H1 (cell line): ENCODE measurements around the gene KDF1. TPM values are rescaled to one million over a fixed set of nuclear protein-coding genes. Genes with fewer than 3 reads are reported as not detected.
A peak's percentile ranks its signal among the peaks of the same experiment; 100 is the strongest.

Experiments used
- CHD7 ChIP-seq: fragments of 300-600 bp; sonication (generic); IDR thresholded peaks from 2 replicates; pipeline ENCODE4 v1.7.1; 2012; ENCODE audit warnings: low read length, moderate library complexity, mild to moderate bottlenecking, inconsistent platforms; ENCODE audit not compliant: insufficient replicate concordance
- CTCF ChIP-seq, 3 experiments: IDR thresholded peaks; 1 replicate in 2 of 3; 2 replicates in 1 of 3; pipeline versions ENCODE4 v1.5.1 to v1.6.1; 2011; ENCODE audit warnings: low read length in 3 of 3, mild to moderate bottlenecking in 3 of 3, inconsistent platforms in 2 of 3, low read depth in 1 of 3, moderate library complexity in 1 of 3; ENCODE audit not compliant: insufficient read depth in 1 of 3; ENCODE audit errors: control extremely low read depth in 1 of 3
- GABPA ChIP-seq: IDR thresholded peaks from 2 replicates; pipeline ENCODE4 v1.6.1; 2011; ENCODE audit warnings: mild to moderate bottlenecking, low read length, moderate library complexity, borderline replicate concordance; ENCODE audit not compliant: insufficient read depth
- NANOG ChIP-seq: IDR thresholded peaks from 2 replicates; pipeline ENCODE4 v1.6.1; 2011; ENCODE audit warnings: low read length, low read depth, mild to moderate bottlenecking, inconsistent platforms; ENCODE audit not compliant: insufficient read depth, poor library complexity, severe bottlenecking
- POLR2A ChIP-seq, 2 experiments: IDR thresholded peaks; 1 replicate in 1 of 2; 2 replicates in 1 of 2; pipeline ENCODE4 v1.6.1; 2011; ENCODE audit warnings: low read depth in 2 of 2, low read length in 2 of 2, mild to moderate bottlenecking in 2 of 2; ENCODE audit errors: control extremely low read depth in 1 of 2
- POLR2AphosphoS5 ChIP-seq: IDR thresholded peaks from 2 replicates; pipeline ENCODE4 v1.6.1; 2011; ENCODE audit warnings: low read depth, low read length
- SRF ChIP-seq: IDR thresholded peaks from 2 replicates; pipeline ENCODE4 v1.6.1; 2011; ENCODE audit warnings: mild to moderate bottlenecking, low read depth, low read length, moderate library complexity
- polyA plus RNA-seq, 7 experiments: library from polyadenylated mRNA; depleted of rRNA in 3 of 7; stranded (reverse) in 5 of 7; unstranded in 2 of 7; fragments of >200 nt in 5 of 7; fragments of 200-250 nt in 2 of 7; gene quantifications; 1 replicate in 5 of 7; 2 replicates in 1 of 7; 4 replicates in 1 of 7; pipeline versions ENCODE4 v1.2.1 to v1.2.3, GENCODE V29; 2011 to 2013; ENCODE audit warnings: missing spikeins in 2 of 7, mixed read lengths in 2 of 7
- total RNA-seq: library from RNA; stranded (reverse); fragmentation: NEBNext Ultra II Directional; extraction: Animal tissue kit (Norgen Biotek cat#: 25700); gene quantifications from 2 replicates; pipeline ENCODE4 v1.2.1, GENCODE V29; 2021

Gene KDF1
- total and polyA plus RNA-seq, 2 of the 8 experiments (the other 6 are each of a cell fraction or from before 2014, with no cell fraction given): 16.9 to 37.5 TPM

DNA sequence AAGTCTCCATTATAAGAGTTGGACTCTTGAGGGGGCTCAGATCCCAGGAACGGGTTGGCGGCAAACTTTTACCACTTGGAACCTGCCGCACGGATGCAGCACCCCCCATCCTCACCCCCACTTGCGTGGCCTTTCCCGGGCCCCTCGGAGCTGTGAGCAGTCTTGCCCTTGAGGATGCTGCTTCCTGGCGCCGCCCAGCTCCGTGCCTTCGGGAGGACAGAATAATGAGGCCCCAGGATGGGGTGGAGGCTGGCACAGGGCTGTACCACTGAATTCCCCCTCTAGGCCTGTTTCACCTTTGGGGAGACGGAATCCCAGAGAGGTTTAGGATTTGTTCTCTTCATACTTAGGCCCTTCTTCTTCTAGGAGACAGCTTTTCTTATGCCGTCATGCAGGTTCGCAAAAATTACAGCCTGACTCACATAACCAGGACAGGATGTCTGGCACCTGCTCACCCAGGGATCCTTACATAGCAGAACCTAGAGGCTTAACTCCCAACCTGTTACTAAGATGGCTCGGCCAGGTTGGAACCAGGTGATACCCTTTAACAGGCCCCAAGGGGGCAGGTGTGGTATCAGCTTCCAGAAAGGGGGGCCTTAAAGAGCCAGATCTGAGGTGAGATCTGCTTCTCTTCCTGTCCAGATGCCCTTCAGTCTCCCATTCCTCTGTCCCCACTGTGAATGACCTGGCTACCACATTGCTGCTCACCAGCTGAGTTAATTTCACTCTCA lies 34.7 kb upstream of the KDF1 start (continued):
- no peak for TF ChIP-seq CHD7
- TF ChIP-seq GABPA: no peak
- TF ChIP-seq SRF: no peak
- TF ChIP-seq POLR2AphosphoS5: peak; percentile 5; the same call in 1 of the 2 replicates
- peak in 1 of 3 experiments; percentile 35; a peak in 1 of 4 replicates for TF ChIP-seq CTCF (IDR thresholded peaks at IDR 0.05; ENCODE audit: control extremely low read depth in 1 of 3, insufficient read depth in 1 of 3, low read depth in 1 of 3, low read length in 3 of 3)
- peak in 1 of 2 experiments; percentile 73; a peak in 2 of 3 replicates for TF ChIP-seq POLR2A (IDR thresholded peaks at IDR 0.05; ENCODE audit: control extremely low read depth in 1 of 2, low read depth in 2 of 2, low read length in 2 of 2)
- no peak for TF ChIP-seq NANOG
